Stimulated activated naive CD8-positive, alpha-beta T cell treated with anti-CD3 and anti-CD28 coated beads, Interleukin-15, Interleukin-2, amounts not matched to agents 100 ng/mL and 50 ng/mL, for 24 hours (primary cell): ENCODE results near the gene KLRC2.
"Not testable (repeated sequence)": the region's sequence is repeated elsewhere in the genome, so short reads cannot be mapped to it uniquely, and the experiment has no call there.

Experiments
- H3K27ac Mint-ChIP-seq: one replicate; pipeline ENCODE4 v1.8.0; 2021; ENCODE audit warnings: mild to moderate bottlenecking, mixed read lengths
- H3K27me3 Mint-ChIP-seq: one replicate; pipeline ENCODE4 v1.8.0; 2021; ENCODE audit warnings: mixed read lengths
- H3K36me3 Mint-ChIP-seq: one replicate; pipeline ENCODE4 v1.8.0; 2021; ENCODE audit warnings: low read depth, mixed read lengths
- H3K4me1 Mint-ChIP-seq: one replicate; pipeline ENCODE4 v1.8.0; 2021; ENCODE audit warnings: low read depth, mixed read lengths
- H3K4me3 Mint-ChIP-seq: one replicate; pipeline ENCODE4 v1.8.0; 2021; ENCODE audit warnings: mild to moderate bottlenecking, mixed read lengths
- H3K9me3 Mint-ChIP-seq: one replicate; pipeline ENCODE4 v1.8.0; 2021; ENCODE audit warnings: mixed read lengths

The KLRC2 gene

DNA sequence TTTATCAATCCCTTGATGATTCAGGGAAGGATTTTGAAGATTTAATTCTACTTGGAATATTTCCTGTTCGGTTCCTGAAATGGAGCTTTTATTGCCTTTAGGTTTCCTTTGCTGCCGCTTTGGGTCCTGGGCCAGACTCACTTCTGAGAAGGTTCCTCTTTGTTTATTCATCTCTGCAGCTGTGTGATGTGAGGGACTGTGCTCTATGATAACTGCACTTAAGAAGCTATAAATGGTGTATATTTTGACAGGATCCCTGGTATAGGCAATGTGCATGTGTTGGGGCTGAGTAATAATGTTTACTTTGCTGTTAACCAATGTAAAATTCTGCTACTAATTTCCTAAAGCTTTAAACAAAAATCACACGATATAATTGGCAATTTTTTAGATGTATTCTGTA lies at the start of gene KLRC2:
Gene KLRC2, minus strand, starts transcription at position 195 of the 400 bp plus-strand sequence. Its CDS starts 24 bp downstream, at position 171.
- H3K4me1 Mint-ChIP-seq = peaks cover 14% of the 10 kb centered on the region
- H3K9me3 Mint-ChIP-seq, H3K27me3 Mint-ChIP-seq, H3K27ac Mint-ChIP-seq, H3K36me3 Mint-ChIP-seq: not testable (repeated sequence)
- peak within 1 kb of the TSS; percentile 6 for H3K4me3 Mint-ChIP-seq

GRCh38 chr12:10481901-10482300 lies 46.1 kb upstream of the KLRC2 start:
- H3K36me3 Mint-ChIP-seq = peaks cover 13% of the 10 kb centered on the region
- H3K27me3 Mint-ChIP-seq, H3K27ac Mint-ChIP-seq, H3K4me3 Mint-ChIP-seq: not testable (repeated sequence)
- peaks cover 21% of the 10 kb centered on the region for H3K9me3 Mint-ChIP-seq
- peaks cover 26% of the 10 kb centered on the region for H3K4me1 Mint-ChIP-seq

DNA sequence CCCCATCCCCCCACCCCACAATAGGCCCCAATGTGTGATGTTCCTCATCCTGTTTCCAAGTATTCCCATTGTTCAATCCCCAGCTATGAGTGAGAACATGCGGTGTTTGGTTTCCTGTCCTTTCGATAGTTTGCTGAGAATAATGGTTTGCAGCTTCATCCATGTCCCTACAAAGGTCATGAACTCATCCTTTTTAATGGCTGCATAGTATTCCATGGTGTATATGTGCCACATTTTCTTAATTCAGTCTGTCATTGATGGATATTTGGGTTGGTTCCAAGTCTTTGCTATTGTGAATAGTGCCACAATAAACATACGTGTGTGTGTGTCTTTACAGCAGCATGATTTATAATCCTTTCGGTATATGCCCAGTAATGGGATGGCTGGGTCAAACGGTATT lies 37.0 kb upstream of the KLRC2 start:
- peaks cover 19% of the 10 kb centered on the region for H3K9me3 Mint-ChIP-seq
- not testable (repeated sequence) for H3K27ac Mint-ChIP-seq, H3K36me3 Mint-ChIP-seq, H3K27me3 Mint-ChIP-seq, H3K4me1 Mint-ChIP-seq, H3K4me3 Mint-ChIP-seq

- H3K4me1 Mint-ChIP-seq = no peaks in the 10 kb centered on the region
- H3K27ac Mint-ChIP-seq = no peak overlapping the region
- no peaks in the 10 kb centered on the region for H3K27me3 Mint-ChIP-seq
- H3K36me3 Mint-ChIP-seq = peaks cover 4% of the 10 kb centered on the region
- H3K4me3 Mint-ChIP-seq = no peak overlapping the region
- peaks cover 10% of the 10 kb centered on the region for H3K9me3 Mint-ChIP-seq
These were observed 33.9 kb upstream of the KLRC2 start for GRCh38 chr12:10469701-10470100.

DNA sequence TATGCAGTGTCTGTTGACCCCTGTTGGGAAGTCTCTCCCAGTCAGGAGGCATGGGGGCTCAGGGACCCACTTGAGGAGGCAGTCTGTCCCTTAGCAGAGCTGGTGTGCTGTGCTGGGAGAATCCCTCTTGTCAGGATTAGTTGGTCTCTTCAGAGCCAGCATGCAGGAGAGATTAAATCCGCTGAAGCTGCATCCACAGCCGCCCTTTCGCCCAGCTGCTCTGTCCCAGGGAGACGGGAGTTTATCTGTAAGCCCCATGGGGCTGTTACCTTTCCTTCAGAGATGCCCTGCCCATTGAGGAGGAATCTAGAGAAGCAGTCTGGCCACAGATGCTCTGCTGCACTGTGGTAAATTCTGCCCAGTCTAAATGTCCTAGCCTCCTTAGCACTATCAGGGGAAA lies 30.5 kb upstream of the KLRC2 start:
- Mint-ChIP-seq H3K36me3 (peaks cover 11% of the 10 kb centered on the region), H3K4me3 (no peak overlapping the region), H3K27ac (no peak overlapping the region), H3K27me3 (no peaks in the 10 kb centered on the region), H3K9me3 (peaks cover 33% of the 10 kb centered on the region), H3K4me1 (no peaks in the 10 kb centered on the region)

DNA sequence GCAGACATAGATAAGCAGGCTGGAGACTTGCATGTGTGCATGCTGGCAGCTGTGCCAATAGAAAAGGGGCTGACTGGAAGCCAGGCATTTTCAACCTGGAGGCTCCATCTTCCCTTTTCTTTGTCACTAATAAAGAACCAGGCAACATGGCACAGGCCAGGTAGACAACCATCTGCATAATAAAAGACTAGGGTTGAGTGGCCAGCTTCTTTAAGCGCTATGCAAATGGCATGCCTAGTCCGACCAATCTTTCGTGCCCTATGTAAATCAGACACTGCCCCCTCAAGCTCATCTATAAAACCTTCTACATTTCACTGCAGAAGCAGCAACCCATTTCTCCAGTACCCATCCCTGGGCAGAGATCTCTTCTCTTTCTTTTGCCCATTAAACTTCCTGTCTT lies 21.9 kb upstream of the KLRC2 start:
- peaks cover 14% of the 10 kb centered on the region for H3K4me1 Mint-ChIP-seq

GRCh38 chr12:10456856-10457255 lies 21.0 kb upstream of the KLRC2 start:
- H3K4me3 Mint-ChIP-seq = no peak overlapping the region
- H3K4me1 Mint-ChIP-seq = peaks cover 14% of the 10 kb centered on the region
- H3K27ac Mint-ChIP-seq = no peak overlapping the region
- peaks cover 43% of the 10 kb centered on the region for H3K9me3 Mint-ChIP-seq
- H3K27me3 Mint-ChIP-seq = no peaks in the 10 kb centered on the region
- H3K36me3 Mint-ChIP-seq = peaks cover 12% of the 10 kb centered on the region

More for the DNA sequence above, 21.9 kb upstream of the KLRC2 start:
- H3K4me3 Mint-ChIP-seq = no peak overlapping the region
- peaks cover 12% of the 10 kb centered on the region for H3K36me3 Mint-ChIP-seq
- H3K27ac Mint-ChIP-seq = peak overlapping the region; percentile 1
- peaks cover 48% of the 10 kb centered on the region for H3K9me3 Mint-ChIP-seq
- no peaks in the 10 kb centered on the region for H3K27me3 Mint-ChIP-seq

- no peak overlapping the region for H3K27ac Mint-ChIP-seq
These were observed 20.0 kb upstream of the KLRC2 start for GRCh38 chr12:10455766-10456165.

GRCh38 chr12:10454531-10454930 lies 18.7 kb upstream of the KLRC2 start:
- Mint-ChIP-seq H3K9me3 (peaks cover 32% of the 10 kb centered on the region), H3K4me3 (no peak overlapping the region), H3K27ac (no peak overlapping the region), H3K27me3 (no peaks in the 10 kb centered on the region), H3K36me3 (peaks cover 12% of the 10 kb centered on the region), H3K4me1 (peaks cover 14% of the 10 kb centered on the region)

More at GRCh38 chr12:10455766-10456165, 20.0 kb upstream of the KLRC2 start:
- Mint-ChIP-seq H3K4me1 (peaks cover 14% of the 10 kb centered on the region), H3K27me3 (no peaks in the 10 kb centered on the region), H3K9me3 (peaks cover 41% of the 10 kb centered on the region), H3K4me3 (no peak overlapping the region), H3K36me3 (peaks cover 12% of the 10 kb centered on the region)

- Mint-ChIP-seq H3K27me3 (no peaks in the 10 kb centered on the region), H3K4me3 (peak within 1 kb of the TSS; percentile 60), H3K9me3 (peaks cover 23% of the 10 kb centered on the region), H3K27ac (no peak within 1 kb of the TSS), H3K36me3 (peaks cover 11% of the 10 kb centered on the region), H3K4me1 (peaks cover 14% of the 10 kb centered on the region)
These were observed 17.3 kb upstream of the KLRC2 start, which contains the start of gene KLRC1 for GRCh38 chr12:10453156-10453555. KLRC1 (minus strand) TSS chr12:10453377; CDS start chr12:10451156, 2,221 bp downstream.

DNA sequence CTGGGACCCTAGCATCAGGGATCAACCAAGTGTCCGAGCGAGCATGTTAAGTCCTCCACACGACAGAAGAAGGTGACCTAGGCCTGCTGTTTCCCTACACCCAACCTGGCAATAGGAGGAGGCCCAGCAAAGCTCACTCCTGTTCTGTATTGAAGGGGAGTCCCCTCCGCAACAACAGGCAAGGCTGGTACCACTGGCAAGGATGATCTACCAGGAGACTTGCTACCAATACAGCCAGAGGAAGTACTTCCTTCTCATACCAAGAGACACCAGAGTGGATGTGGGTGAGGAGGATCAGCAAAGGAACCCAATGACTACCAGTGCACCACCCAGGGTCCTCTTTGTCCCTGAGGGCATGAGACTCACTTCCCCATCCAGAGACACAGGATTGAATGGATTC lies 12.4 kb upstream of the KLRC2 start:
- Mint-ChIP-seq H3K4me1 (peaks cover 9% of the 10 kb centered on the region), H3K9me3 (no peaks in the 10 kb centered on the region), H3K36me3 (no peaks in the 10 kb centered on the region), H3K4me3 (no peak overlapping the region), H3K27ac (peak overlapping the region; percentile 10), H3K27me3 (no peaks in the 10 kb centered on the region)

- not testable (repeated sequence) for H3K4me3 Mint-ChIP-seq, H3K27me3 Mint-ChIP-seq, H3K36me3 Mint-ChIP-seq, H3K4me1 Mint-ChIP-seq, H3K9me3 Mint-ChIP-seq
- H3K27ac Mint-ChIP-seq = peak overlapping the region; percentile 36
These were observed 10.2 kb upstream of the KLRC2 start for GRCh38 chr12:10446052-10446451.

DNA sequence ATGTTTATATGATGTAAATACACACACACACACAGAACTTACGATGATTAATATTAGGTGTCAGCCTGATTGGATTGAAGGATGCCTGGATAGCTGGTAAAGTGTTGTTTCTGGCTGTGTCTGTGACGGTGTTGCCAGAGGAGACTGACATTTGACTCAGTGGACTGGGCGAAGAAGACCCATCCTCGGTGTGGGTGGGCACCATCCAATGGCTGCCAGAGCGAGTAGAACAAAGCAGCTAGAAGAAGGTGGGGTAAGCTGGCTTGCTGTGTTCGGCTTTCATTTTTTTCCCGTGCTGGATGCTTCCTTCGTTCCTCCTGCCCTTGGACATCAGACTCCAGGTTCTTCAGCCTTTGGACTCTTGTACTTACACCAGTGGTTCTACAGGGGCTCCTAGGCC lies 5.3 kb upstream of the KLRC2 start:
- H3K4me1 Mint-ChIP-seq, H3K4me3 Mint-ChIP-seq, H3K27ac Mint-ChIP-seq, H3K27me3 Mint-ChIP-seq, H3K36me3 Mint-ChIP-seq, H3K9me3 Mint-ChIP-seq: not testable (repeated sequence)

DNA sequence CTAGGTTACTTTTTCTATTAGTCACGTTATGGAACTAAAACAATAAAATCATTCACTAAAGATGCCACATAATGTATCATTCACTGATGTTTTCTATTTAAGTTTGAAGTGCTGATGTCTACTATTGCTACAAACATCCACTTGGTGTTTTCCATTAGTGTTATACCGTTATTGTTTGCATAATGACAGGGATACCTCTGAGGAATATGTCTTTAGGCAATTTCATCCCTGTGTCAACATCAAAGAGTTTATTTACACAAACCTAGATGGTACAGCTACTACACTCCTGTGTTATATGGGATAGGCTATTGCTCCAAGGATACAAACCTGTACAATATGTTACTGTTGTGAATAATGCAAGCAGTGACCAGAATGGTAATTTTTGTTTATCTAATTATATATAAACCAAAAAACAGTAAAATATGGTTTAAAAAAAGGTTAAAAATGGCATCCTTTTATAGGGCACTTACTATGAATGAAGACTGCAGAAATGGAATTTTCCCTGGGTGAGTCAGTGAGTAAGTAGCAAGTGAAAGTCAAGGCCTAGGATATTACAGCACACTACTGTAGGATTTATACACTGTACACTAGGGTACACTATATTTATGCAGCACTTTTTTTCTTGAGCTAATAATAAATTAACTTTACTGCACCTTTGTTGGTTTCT lies 3.9 kb upstream of the KLRC2 start:
- not testable (repeated sequence) for H3K27me3 Mint-ChIP-seq, H3K36me3 Mint-ChIP-seq, H3K4me3 Mint-ChIP-seq, H3K9me3 Mint-ChIP-seq, H3K27ac Mint-ChIP-seq
- peaks cover 14% of the 10 kb centered on the region for H3K4me1 Mint-ChIP-seq

DNA sequence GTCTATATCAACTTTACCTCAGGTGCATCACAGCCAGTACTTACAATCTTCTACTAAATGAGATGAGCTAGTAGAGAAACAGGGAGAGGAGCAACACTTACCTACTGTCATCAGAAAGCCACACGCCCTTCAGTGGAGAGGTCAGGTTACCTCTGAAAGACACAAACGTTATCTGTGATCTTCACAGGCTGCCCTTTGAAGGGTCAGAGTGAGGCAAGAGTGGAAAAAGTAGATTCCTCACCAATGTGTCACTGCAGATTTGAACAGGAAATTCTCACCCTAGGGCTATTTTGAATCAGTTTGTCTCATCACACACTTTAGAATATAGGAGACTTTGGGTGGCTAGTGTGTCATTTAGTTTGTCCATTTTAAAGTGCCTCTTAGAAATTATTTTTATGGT lies 1.8 kb upstream of the KLRC2 start:
- not testable (repeated sequence) for H3K27ac Mint-ChIP-seq, H3K4me3 Mint-ChIP-seq, H3K9me3 Mint-ChIP-seq, H3K27me3 Mint-ChIP-seq, H3K36me3 Mint-ChIP-seq
- H3K4me1 Mint-ChIP-seq = peaks cover 14% of the 10 kb centered on the region

DNA sequence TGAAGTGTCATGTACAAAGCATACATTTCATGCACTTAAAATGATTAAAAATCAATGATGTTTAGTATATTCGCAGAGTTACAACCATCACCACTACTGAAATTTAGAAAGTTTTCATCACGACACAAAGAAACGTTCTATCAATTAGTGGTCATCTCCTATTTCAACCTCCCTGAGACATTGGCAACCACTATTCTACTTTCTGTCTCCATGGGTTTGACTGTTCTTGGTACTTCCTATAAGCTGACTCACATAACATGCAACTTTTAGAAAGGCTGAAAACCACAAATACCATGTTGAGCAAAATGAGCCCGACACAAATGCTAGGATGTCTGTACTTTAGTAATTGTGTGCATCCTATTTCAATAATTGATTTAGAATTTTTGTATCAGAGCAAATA lies 5.2 kb downstream of the KLRC2 start:
- H3K4me3 Mint-ChIP-seq, H3K27me3 Mint-ChIP-seq, H3K4me1 Mint-ChIP-seq, H3K27ac Mint-ChIP-seq, H3K9me3 Mint-ChIP-seq, H3K36me3 Mint-ChIP-seq: not testable (repeated sequence)
